Tibial nerve (tissue), 4 donors: ENCODE results near the gene HCAR2.

Experiments used
- CTCF ChIP-seq, 5 experiments: fragments of 200-600 bp in 3 of 5; fragments of 450-650 bp in 2 of 5; sonication (generic) in 3 of 5; IDR thresholded peaks; one replicate each; pipeline ENCODE4 v1.5.1; 2016 to 2019; ENCODE audit warnings: antibody characterized with exemption in 5 of 5, mild to moderate bottlenecking in 3 of 5, moderate library complexity in 2 of 5
- EP300 ChIP-seq, 2 donors: sonication (generic); formaldehyde crosslinking; IDR thresholded peaks; one replicate each; pipeline ENCODE4 v1.6.1; 2017; ENCODE audit warnings: antibody characterized with exemption in 2 of 2, mild to moderate bottlenecking in 1 of 2

GRCh38 chr12:122659579-122659978 lies 43.6 kb downstream of the HCAR2 start:
- TF ChIP-seq EP300 (IDR thresholded peaks at IDR 0.05) (no peak), CTCF (IDR thresholded peaks at IDR 0.05) (no peak)
